HepG2 (cell line): ENCODE measurements around the gene R3HDM4.

Experiments
- CTCF ChIP-seq: sonication (generic); formaldehyde crosslinking; IDR thresholded peaks from 2 replicates; pipeline ENCODE4 v1.5.0; 2020; ENCODE audit warnings: mild to moderate bottlenecking, missing genetic modification reagents, moderate library complexity
- MAFK ChIP-seq, 2 experiments: IDR thresholded peaks in 1 of 2; conservative IDR thresholded peaks in 1 of 2; 2 replicates each; pipeline ENCODE4 v1.6.1; 2011; ENCODE audit warnings: improper control_type of control experiment in 2 of 2, low read length in 2 of 2
- RCOR2 ChIP-seq: IDR thresholded peaks from 2 replicates; pipeline ENCODE4 v1.6.1; 2016; ENCODE audit warnings: missing biosample characterization, missing genetic modification reagents
- RXRA ChIP-seq: sonication (generic); formaldehyde crosslinking; IDR thresholded peaks from 2 replicates; pipeline ENCODE4 v1.5.1; 2020; ENCODE audit warnings: missing genetic modification reagents
- ZKSCAN1 ChIP-seq: fragments of 150-350 bp; IDR thresholded peaks from 2 replicates; pipeline ENCODE4 v1.6.1; 2014; ENCODE audit warnings: low read length

GRCh38 chr19:876780-877314, 36.2 kb downstream of the R3HDM4 start:
- TF ChIP-seq ZKSCAN1 (no peak), MAFK (conservative IDR thresholded peaks at IDR 0.05 in 1 of 2, IDR thresholded peaks at IDR 0.05 in 1 of 2; ENCODE audit: low read length in 2 of 2) (no peak), RXRA (CRISPR knock-in tag) (no peak), RCOR2 (CRISPR knock-in tag) (no peak), CTCF (no peak)
